Muscle layer of duodenum (tissue), 2 donors: Measurements from ENCODE around the gene EPB41.

ENCODE experiments used
- H3K27ac ChIP-seq: one replicate; pipeline ENCODE4 v1.7.0; 2013; ENCODE audit warnings: mild to moderate bottlenecking, low read length
- H3K27me3 ChIP-seq: one replicate; pipeline ENCODE4 v1.7.0; 2013; ENCODE audit warnings: low read depth, mild to moderate bottlenecking, control low read depth, low read length
- H3K36me3 ChIP-seq, 2 donors: one replicate each; pipeline ENCODE4 v1.7.0; 2013; ENCODE audit warnings: low read length in 2 of 2, control low read depth in 1 of 2, mild to moderate bottlenecking in 1 of 2; ENCODE audit not compliant: insufficient read depth in 2 of 2, control insufficient read depth in 1 of 2
- H3K4me1 ChIP-seq, 2 donors: one replicate each; pipeline ENCODE4 v1.7.0; 2013; ENCODE audit warnings: low read length in 2 of 2, mild to moderate bottlenecking in 2 of 2, control low read depth in 1 of 2, moderate library complexity in 1 of 2; ENCODE audit not compliant: insufficient read depth in 2 of 2, control insufficient read depth in 1 of 2
- H3K4me3 ChIP-seq, 2 donors: one replicate each; pipeline ENCODE4 v1.7.0; 2013; ENCODE audit warnings: low read length in 2 of 2, low read depth in 1 of 2, mild to moderate bottlenecking in 1 of 2
- H3K9me3 ChIP-seq, 2 donors: one replicate each; pipeline ENCODE4 v1.7.0; 2013; ENCODE audit warnings: low read length in 2 of 2, control low read depth in 1 of 2, mild to moderate bottlenecking in 1 of 2; ENCODE audit not compliant: control insufficient read depth in 1 of 2
- donor health status: healthy.

Gene EPB41

GRCh38 chr1:28893403-28894102 lies 20.8 kb upstream of the EPB41 start:
- H3K9me3 ChIP-seq, result no peaks in the 10 kb centered on the region
- H3K27me3 ChIP-seq, result no peaks in the 10 kb centered on the region
- H3K27ac ChIP-seq, result no peak overlapping the region
- H3K4me1 ChIP-seq, result peaks cover 0 to 8% of the 10 kb centered on the region in 2 donors
- H3K4me3 ChIP-seq, result no peak overlapping the region
- no peaks in the 10 kb centered on the region for H3K36me3 ChIP-seq

- H3K4me1 ChIP-seq, result peaks cover 0 to 18% of the 10 kb centered on the region in 2 donors
- no peaks in the 10 kb centered on the region for H3K27me3 ChIP-seq
- no peaks in the 10 kb centered on the region for H3K36me3 ChIP-seq
- no peaks in the 10 kb centered on the region for H3K9me3 ChIP-seq
- no peak overlapping the region for H3K27ac ChIP-seq
- H3K4me3 ChIP-seq, result no peak overlapping the region
Measured at GRCh38 chr1:28894785-28895184, 19.6 kb upstream of the EPB41 start.

GRCh38 chr1:28895896-28896608 lies 18.3 kb upstream of the EPB41 start:
- Histone ChIP-seq H3K4me1 (peaks cover 0 to 18% of the 10 kb centered on the region in 2 donors), H3K4me3 (no peak overlapping the region), H3K27me3 (no peaks in the 10 kb centered on the region), H3K27ac (no peak overlapping the region), H3K9me3 (no peaks in the 10 kb centered on the region), H3K36me3 (no peaks in the 10 kb centered on the region)

GRCh38 chr1:28896609-28896986 lies 17.8 kb upstream of the EPB41 start:
- Histone ChIP-seq H3K4me1 (peaks cover 0 to 18% of the 10 kb centered on the region in 2 donors), H3K36me3 (no peaks in the 10 kb centered on the region), H3K27ac (no peak overlapping the region), H3K4me3 (no peak overlapping the region), H3K9me3 (no peaks in the 10 kb centered on the region), H3K27me3 (no peaks in the 10 kb centered on the region)

- Histone ChIP-seq H3K27me3 (no peaks in the 10 kb centered on the region), H3K4me3 (no peak overlapping the region), H3K36me3 (no peaks in the 10 kb centered on the region), H3K9me3 (no peaks in the 10 kb centered on the region), H3K4me1 (peaks cover 0 to 18% of the 10 kb centered on the region in 2 donors), H3K27ac (no peak overlapping the region)
Measured at GRCh38 chr1:28897789-28898188, 16.6 kb upstream of the EPB41 start.

GRCh38 chr1:28898405-28898881 lies 15.9 kb upstream of the EPB41 start:
- no peak overlapping the region for H3K27ac ChIP-seq
- no peaks in the 10 kb centered on the region for H3K27me3 ChIP-seq
- no peaks in the 10 kb centered on the region for H3K36me3 ChIP-seq
- H3K9me3 ChIP-seq, result no peaks in the 10 kb centered on the region
- no peak overlapping the region for H3K4me3 ChIP-seq
- peaks cover 0 to 18% of the 10 kb centered on the region in 2 donors for H3K4me1 ChIP-seq

GRCh38 chr1:28899267-28899666 lies 15.1 kb upstream of the EPB41 start:
- H3K4me3 ChIP-seq, result no peak overlapping the region
- no peaks in the 10 kb centered on the region for H3K27me3 ChIP-seq
- H3K27ac ChIP-seq, result no peak overlapping the region
- H3K9me3 ChIP-seq, result no peaks in the 10 kb centered on the region
- H3K36me3 ChIP-seq, result no peaks in the 10 kb centered on the region
- peaks cover 0 to 18% of the 10 kb centered on the region in 2 donors for H3K4me1 ChIP-seq

- Histone ChIP-seq H3K27ac (no peak overlapping the region), H3K9me3 (no peaks in the 10 kb centered on the region), H3K4me1 (peaks cover 0 to 18% of the 10 kb centered on the region in 2 donors), H3K4me3 (no peak overlapping the region), H3K27me3 (no peaks in the 10 kb centered on the region), H3K36me3 (no peaks in the 10 kb centered on the region)
Measured at GRCh38 chr1:28900562-28900961, 13.8 kb upstream of the EPB41 start.

- Histone ChIP-seq H3K27ac (no peak overlapping the region), H3K4me3 (no peak overlapping the region), H3K36me3 (no peaks in the 10 kb centered on the region), H3K9me3 (no peaks in the 10 kb centered on the region), H3K27me3 (no peaks in the 10 kb centered on the region), H3K4me1 (peaks cover 0 to 18% of the 10 kb centered on the region in 2 donors)
Measured at GRCh38 chr1:28902738-28903137, 11.6 kb upstream of the EPB41 start.

DNA sequence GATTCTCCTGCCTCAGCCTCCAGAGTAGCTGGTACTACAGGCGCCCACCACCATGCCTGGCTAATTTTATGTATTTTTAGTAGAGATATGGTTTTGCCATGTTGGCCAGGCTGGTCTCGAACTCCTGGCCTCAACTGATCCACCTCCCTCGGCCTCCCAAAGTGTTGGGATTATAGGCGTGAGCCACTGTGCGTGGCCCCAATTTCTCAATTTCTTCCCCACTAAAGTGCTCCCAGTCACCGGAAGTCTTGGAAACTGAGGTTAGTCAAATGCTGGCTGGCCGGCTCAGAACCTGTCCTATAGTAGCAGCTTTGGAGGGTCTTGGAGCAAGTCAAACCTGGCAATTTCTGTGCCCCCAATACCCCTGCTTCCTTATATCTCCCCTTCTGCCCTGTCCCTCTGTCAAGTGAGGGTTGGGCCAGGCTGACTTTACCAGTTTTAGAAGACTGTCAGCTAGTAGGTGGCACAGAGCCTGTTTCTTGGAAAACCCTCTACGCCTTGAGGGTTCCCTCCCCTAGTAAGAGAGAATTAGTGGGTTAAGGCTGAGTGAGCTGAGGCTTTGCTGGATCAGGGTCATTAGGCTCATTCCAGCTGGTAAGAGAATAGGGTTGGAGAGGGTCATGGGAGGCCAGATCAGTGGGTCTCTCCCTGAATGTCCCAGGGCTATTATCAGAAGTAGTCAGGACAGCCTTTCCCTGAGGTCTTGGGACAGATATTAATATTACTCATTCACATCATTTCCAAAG lies 8.3 kb upstream of the EPB41 start:
- H3K36me3 ChIP-seq, result no peaks in the 10 kb centered on the region
- H3K4me1 ChIP-seq, result no peaks in the 10 kb centered on the region
- no peaks in the 10 kb centered on the region for H3K9me3 ChIP-seq
- H3K27me3 ChIP-seq, result no peaks in the 10 kb centered on the region
- no peak overlapping the region for H3K4me3 ChIP-seq
- H3K27ac ChIP-seq, result no peak overlapping the region

GRCh38 chr1:28909198-28909597 lies 5.2 kb upstream of the EPB41 start:
- Histone ChIP-seq H3K4me1 (peaks cover 0 to 7% of the 10 kb centered on the region in 2 donors), H3K27me3 (no peaks in the 10 kb centered on the region), H3K27ac (no peak overlapping the region), H3K4me3 (no peak overlapping the region), H3K9me3 (no peaks in the 10 kb centered on the region), H3K36me3 (no peaks in the 10 kb centered on the region)
